Epithelial cell of esophagus (primary cell): ENCODE results near the gene CABS1.

ENCODE experiments used
- DNase-seq: peaks from one replicate; pipeline ENCODE4 v3.0.0; 2010; ENCODE audit warnings: low read depth
- H3K4me3 ChIP-seq: 2 replicates; pipeline ENCODE4 v1.5.1; 2011; ENCODE audit warnings: mild to moderate bottlenecking, low read length, control low read depth
- CTCF ChIP-seq: IDR thresholded peaks from 2 replicates; pipeline ENCODE4 v1.5.1; 2011; ENCODE audit warnings: low read depth, mild to moderate bottlenecking, low read length, control low read depth, inconsistent platforms; ENCODE audit not compliant: insufficient read depth; ENCODE audit errors: missing control alignments

Gene CABS1

GRCh38 chr4:70337886-70338420 lies 3.2 kb downstream of the CABS1 start:
- no peak overlapping the region for H3K4me3 ChIP-seq
- TF ChIP-seq CTCF: no peak
- no peak for DNase-seq

GRCh38 chr4:70356185-70356584 lies 21.4 kb downstream of the CABS1 start:
- peak; percentile 23 for DNase-seq
- TF ChIP-seq CTCF: no peak
- no peak overlapping the region for H3K4me3 ChIP-seq

GRCh38 chr4:70359115-70359661 lies 24.4 kb downstream of the CABS1 start:
- peak; percentile 76 for DNase-seq
- TF ChIP-seq CTCF: no peak
- H3K4me3 ChIP-seq: no peak overlapping the region

- DNase-seq: no peak
- TF ChIP-seq CTCF: no peak
Measured at GRCh38 chr4:70360460-70360859, 25.7 kb downstream of the CABS1 start, which contains the start of gene SMR3A. SMR3A (plus strand) TSS chr4:70360760; CDS start chr4:70362116, 1,356 bp downstream.

GRCh38 chr4:70364002-70364401 lies 29.2 kb downstream of the CABS1 start:
- no peak for TF ChIP-seq CTCF
- no peak overlapping the region for H3K4me3 ChIP-seq
- DNase-seq: no peak

More at GRCh38 chr4:70360460-70360859, 25.7 kb downstream of the CABS1 start, which contains the start of gene SMR3A:
- no peak within 1 kb of the TSS for H3K4me3 ChIP-seq

GRCh38 chr4:70365479-70365878 lies 30.7 kb downstream of the CABS1 start:
- H3K4me3 ChIP-seq: no peak overlapping the region
- no peak for TF ChIP-seq CTCF
- DNase-seq: peak; percentile 98

GRCh38 chr4:70367813-70368212 lies 33.0 kb downstream of the CABS1 start:
- DNase-seq: no peak
- no peak for TF ChIP-seq CTCF

More at GRCh38 chr4:70367813-70368212, 33.0 kb downstream of the CABS1 start:
- no peak overlapping the region for H3K4me3 ChIP-seq
